Loucy (cell line): Measurements from ENCODE around the gene KCNA3.

Experiments
- CTCF ChIP-seq: fragments of 200-600 bp; sonication (generic); conservative IDR thresholded peaks from 2 replicates; pipeline ENCODE4 v1.5.1; 2014; ENCODE audit warnings: mild to moderate bottlenecking, antibody characterized with exemption, low read length
- EZH2phosphoT487 ChIP-seq: fragments of 200-600 bp; IDR thresholded peaks from 2 replicates; pipeline ENCODE4 v1.6.1; 2018; ENCODE audit warnings: antibody characterized with exemption, mild to moderate bottlenecking, moderate library complexity, borderline replicate concordance

GRCh38 chr1:110689868-110690267 is 15.1 kb upstream of the KCNA3 start:
- TF ChIP-seq CTCF (no peak), EZH2phosphoT487 (no peak)
